Measurements from ENCODE around the gene SUN2. TPM values are rescaled to one million over a fixed set of nuclear protein-coding genes. Genes with fewer than 3 reads are reported as not detected.
"Not testable (repeated sequence)": the region's sequence is repeated elsewhere in the genome, so short reads cannot be mapped to it uniquely, and the experiment has no call there.

SUN2 gene
- total RNA-seq (2014; rRNA removed; shearing (Covaris generic); ENCODE audit: low replicate concordance): 96.0 and 110 TPM in 2 replicates

GRCh38 chr22:38755911-38756532 is at the start of gene SUN2:
TSS of gene SUN2 (minus strand) at chr22:38755998. CDS start at chr22:38752628, 3,370 bp downstream.
- in situ Hi-C loops (cut with HindIII; ENCODE audit: low pct_unique_long_range_greater_than_20kb, low sequenced_read_pairs): no loop called here
- DNase-seq (ENCODE audit: low read depth): peak; percentile 78

- in situ Hi-C loops (cut with HindIII; ENCODE audit: low pct_unique_long_range_greater_than_20kb, low sequenced_read_pairs); DNase-seq (ENCODE audit: low read depth): not testable (repeated sequence)
Measured at GRCh38 chr22:38805041-38805593, 49.3 kb upstream of the SUN2 start.

GRCh38 chr22:38802671-38803121 is 46.9 kb upstream of the SUN2 start:
- in situ Hi-C loops (cut with HindIII; ENCODE audit: low pct_unique_long_range_greater_than_20kb, low sequenced_read_pairs): no loop called here
- DNase-seq (ENCODE audit: low read depth): peak; percentile 60

GRCh38 chr22:38799265-38800002 is 43.6 kb upstream of the SUN2 start:
- no peak for DNase-seq (ENCODE audit: low read depth)
- in situ Hi-C loops (cut with HindIII; ENCODE audit: low pct_unique_long_range_greater_than_20kb, low sequenced_read_pairs): no loop called here

GRCh38 chr22:38798496-38798895 is 42.7 kb upstream of the SUN2 start:
- DNase-seq (ENCODE audit: low read depth): no peak
- in situ Hi-C loops (cut with HindIII; ENCODE audit: low pct_unique_long_range_greater_than_20kb, low sequenced_read_pairs): no loop called here

- in situ Hi-C loops (cut with HindIII; ENCODE audit: low pct_unique_long_range_greater_than_20kb, low sequenced_read_pairs): no loop called here
- DNase-seq (ENCODE audit: low read depth): no peak
Measured at GRCh38 chr22:38796262-38796957, 40.6 kb upstream of the SUN2 start.

- in situ Hi-C loops (cut with HindIII; ENCODE audit: low pct_unique_long_range_greater_than_20kb, low sequenced_read_pairs): no loop called here
- no peak for DNase-seq (ENCODE audit: low read depth)
Measured at GRCh38 chr22:38795569-38795968, 39.8 kb upstream of the SUN2 start.

- peak; percentile 98 for DNase-seq (ENCODE audit: low read depth)
- in situ Hi-C loops (cut with HindIII; ENCODE audit: low pct_unique_long_range_greater_than_20kb, low sequenced_read_pairs): no loop called here
Measured at GRCh38 chr22:38793721-38794466, 38.1 kb upstream of the SUN2 start, which contains the start of gene DNAL4. TSS of gene DNAL4 (minus strand) at chr22:38794143. CDS start at chr22:38782731, 11,412 bp downstream.

- in situ Hi-C loops (cut with HindIII; ENCODE audit: low pct_unique_long_range_greater_than_20kb, low sequenced_read_pairs): no loop called here
- DNase-seq (ENCODE audit: low read depth): no peak
Measured at GRCh38 chr22:38793317-38793716, 37.5 kb upstream of the SUN2 start.

- peak; percentile 16 for DNase-seq (ENCODE audit: low read depth)
- in situ Hi-C loops (cut with HindIII; ENCODE audit: low pct_unique_long_range_greater_than_20kb, low sequenced_read_pairs): no loop called here
Measured at GRCh38 chr22:38792833-38793232, 37.0 kb upstream of the SUN2 start.

GRCh38 chr22:38789606-38790005 is 33.8 kb upstream of the SUN2 start:
- DNase-seq (ENCODE audit: low read depth): no peak
- in situ Hi-C loops (cut with HindIII; ENCODE audit: low pct_unique_long_range_greater_than_20kb, low sequenced_read_pairs): no loop called here

GRCh38 chr22:38788846-38789245 is 33.0 kb upstream of the SUN2 start:
- DNase-seq (ENCODE audit: low read depth): no peak
- in situ Hi-C loops (cut with HindIII; ENCODE audit: low pct_unique_long_range_greater_than_20kb, low sequenced_read_pairs): no loop called here

GRCh38 chr22:38788021-38788816 is 32.4 kb upstream of the SUN2 start:
- DNase-seq (ENCODE audit: low read depth): peak; percentile 75

GRCh38 chr22:38786631-38787030 is 30.8 kb upstream of the SUN2 start:
- no peak for DNase-seq (ENCODE audit: low read depth)
- in situ Hi-C loops (cut with HindIII; ENCODE audit: low pct_unique_long_range_greater_than_20kb, low sequenced_read_pairs): no loop called here

More at GRCh38 chr22:38788021-38788816, 32.4 kb upstream of the SUN2 start:
- in situ Hi-C loops (cut with HindIII; ENCODE audit: low pct_unique_long_range_greater_than_20kb, low sequenced_read_pairs): no loop called here

GRCh38 chr22:38784856-38785255 is 29.1 kb upstream of the SUN2 start:
- in situ Hi-C loops (cut with HindIII; ENCODE audit: low pct_unique_long_range_greater_than_20kb, low sequenced_read_pairs): no loop called here
- DNase-seq (ENCODE audit: low read depth): no peak

GRCh38 chr22:38784035-38784434 is 28.2 kb upstream of the SUN2 start:
- in situ Hi-C loops (cut with HindIII; ENCODE audit: low pct_unique_long_range_greater_than_20kb, low sequenced_read_pairs): no loop called here

GRCh38 chr22:38783095-38783615 is 27.4 kb upstream of the SUN2 start:
- in situ Hi-C loops (cut with HindIII; ENCODE audit: low pct_unique_long_range_greater_than_20kb, low sequenced_read_pairs): no loop called here
- DNase-seq (ENCODE audit: low read depth): no peak

More at GRCh38 chr22:38784035-38784434, 28.2 kb upstream of the SUN2 start:
- no peak for DNase-seq (ENCODE audit: low read depth)

Measured in Caki2 (cell line).